Keratinocyte (primary cell): Measurements from ENCODE around the gene CCDC83. TPM values are rescaled to one million over a fixed set of nuclear protein-coding genes. Genes with fewer than 3 reads are reported as not detected.

Source experiments
- DNase-seq: peaks from one replicate; pipeline ENCODE4 v3.0.0-alpha.2; 2011; ENCODE audit warnings: low read depth, missing footprints, low spot score
- FAIRE-seq: peaks from 2 replicates; lab custom pipeline; 2011; peaks lifted over from hg19 to GRCh38; lab: Jason Lieb, UNC
- H2AFZ ChIP-seq: 2 replicates; pipeline ENCODE4 v1.6.0; 2012; ENCODE audit warnings: low read length, control low read depth, inconsistent platforms; ENCODE audit not compliant: control insufficient read depth
- H3K27ac ChIP-seq: 2 replicates; pipeline ENCODE4 v1.5.1; 2011; ENCODE audit warnings: low read length; ENCODE audit not compliant: control insufficient read depth, insufficient read depth
- H3K27me3 ChIP-seq: 3 replicates; pipeline ENCODE4 v1.6.0; 2011; ENCODE audit warnings: low read length; ENCODE audit not compliant: control insufficient read depth, insufficient read depth; ENCODE audit errors: extremely low read depth
- H3K36me3 ChIP-seq, 2 experiments: 2 replicates in 1 of 2; 3 replicates in 1 of 2; pipeline ENCODE4 v1.5.1; 2011; ENCODE audit warnings: low read length in 2 of 2, mild to moderate bottlenecking in 1 of 2; ENCODE audit not compliant: control insufficient read depth in 2 of 2, insufficient read depth in 2 of 2; ENCODE audit errors: extremely low read depth in 1 of 2
- H3K4me1 ChIP-seq: 3 replicates; pipeline ENCODE4 v1.5.1; 2011; ENCODE audit warnings: low read length; ENCODE audit not compliant: control insufficient read depth, insufficient read depth; ENCODE audit errors: extremely low read depth
- H3K4me2 ChIP-seq: 3 replicates; pipeline ENCODE4 v1.6.0; 2011; ENCODE audit warnings: low read depth, low read length; ENCODE audit not compliant: control insufficient read depth, insufficient read depth; ENCODE audit errors: extremely low read depth
- H3K4me3 ChIP-seq, 3 experiments: fragments of 200-600 bp in 1 of 3; sonication (generic) in 1 of 3; 2 replicates in 2 of 3; 3 replicates in 1 of 3; pipeline ENCODE4 v1.5.1; 2011 to 2016; ENCODE audit warnings: low read length in 3 of 3, mild to moderate bottlenecking in 3 of 3, control low read depth in 2 of 3, inconsistent platforms in 1 of 3, low read depth in 1 of 3, mixed read lengths in 1 of 3, mixed run types in 1 of 3, moderate library complexity in 1 of 3; ENCODE audit not compliant: control insufficient read depth in 2 of 3, insufficient read depth in 2 of 3; ENCODE audit errors: extremely low read depth in 1 of 3
- H3K79me2 ChIP-seq: 2 replicates; pipeline ENCODE4 v1.6.0; 2012; ENCODE audit warnings: low read length; ENCODE audit not compliant: control insufficient read depth, insufficient read depth
- H3K9ac ChIP-seq: 3 replicates; pipeline ENCODE4 v1.6.0; 2011; ENCODE audit warnings: low read length; ENCODE audit not compliant: control insufficient read depth, insufficient read depth; ENCODE audit errors: extremely low read depth
- H3K9me1 ChIP-seq: 3 replicates; pipeline ENCODE4 v1.6.0; 2011; ENCODE audit warnings: low read length; ENCODE audit not compliant: control insufficient read depth, insufficient read depth; ENCODE audit errors: extremely low read depth
- H3K9me3 ChIP-seq: 2 replicates; pipeline ENCODE4 v1.5.1; 2012; ENCODE audit warnings: low read depth, low read length; ENCODE audit not compliant: control insufficient read depth
- H4K20me1 ChIP-seq: 3 replicates; pipeline ENCODE4 v1.6.0; 2011; ENCODE audit warnings: low read length; ENCODE audit not compliant: control insufficient read depth, insufficient read depth; ENCODE audit errors: extremely low read depth
- EZH2 ChIP-seq: IDR thresholded peaks from one replicate; pipeline ENCODE4 v1.6.1; 2012; ENCODE audit warnings: inconsistent platforms, mild to moderate bottlenecking, low read length, moderate library complexity
- dilution Hi-C: fragments of 300-500 bp; cut with MboI; formaldehyde crosslinking; loops from one replicate; pipeline ENCODE4 v1.7.0; 2020; ENCODE audit warnings: low sequenced_read_pairs; ENCODE audit not compliant: extremely low pct_ligation_motif_present
- polyA plus RNA-seq, 5 experiments: library from polyadenylated mRNA; depleted of rRNA in 3 of 5; stranded (reverse) in 3 of 5; stranded (forward) in 1 of 5; unstranded in 1 of 5; fragments of >200 nt; gene quantifications; 1 replicate in 1 of 5; 2 replicates in 3 of 5; 3 replicates in 1 of 5; pipeline versions ENCODE4 v1.2.1 to v1.2.3, GENCODE V29; 2011 to 2012; ENCODE audit warnings: missing spikeins in 2 of 5, low read depth in 1 of 5, low replicate concordance in 1 of 5
- TF ChIP-seq, protein P1 (sequence below), 3 experiments: IDR thresholded peaks in 1 of 3; conservative IDR thresholded peaks in 1 of 3; optimal IDR thresholded peaks in 1 of 3; 2 replicates in 2 of 3; 3 replicates in 1 of 3; pipeline versions ENCODE3 to v1.5.1; 2011; ENCODE audit warnings: low read length in 3 of 3, mild to moderate bottlenecking in 3 of 3, moderate library complexity in 2 of 3, control low read depth in 1 of 3, inconsistent platforms in 1 of 3; ENCODE audit not compliant: insufficient read depth in 2 of 3; ENCODE audit errors: extremely low read depth in 1 of 3

Gene CCDC83
- polyA plus RNA-seq, 1 donor (not counting 4 experiments of a cell fraction or from before 2014, with no cell fraction given) = not detected

DNA sequence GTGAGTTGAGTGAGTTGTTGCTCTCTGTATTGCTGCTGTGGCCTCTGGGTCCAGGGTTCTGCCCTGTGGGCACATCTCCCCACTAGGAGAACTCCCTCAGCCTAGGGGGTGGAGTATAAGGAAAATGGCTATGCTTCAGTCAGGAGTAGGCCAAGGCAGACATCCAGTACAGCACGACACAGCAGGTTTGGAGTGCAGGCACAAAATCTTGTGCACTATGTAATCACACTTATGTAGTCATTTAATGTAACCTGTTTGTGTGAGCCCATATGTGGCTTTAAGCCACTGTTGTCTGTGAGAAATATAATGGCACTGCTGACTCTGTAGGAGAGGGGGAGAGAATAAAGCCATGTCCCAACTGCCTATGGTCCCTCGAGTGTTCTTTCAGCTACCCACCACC, 90.1 kb downstream of the CCDC83 start:
- Histone ChIP-seq H3K9ac (no peak overlapping the region), H3K4me2 (no peak overlapping the region), H3K9me3 (no peaks in the 10 kb centered on the region), H3K36me3 (no peaks in the 10 kb centered on the region), H3K79me2 (no peaks in the 10 kb centered on the region), H3K4me3 (no peak overlapping the region), H3K27ac (no peak overlapping the region), H3K4me1 (peaks cover 21% of the 10 kb centered on the region), H4K20me1 (no peaks in the 10 kb centered on the region), H3K27me3 (no peaks in the 10 kb centered on the region), H2AFZ (no peak overlapping the region), H3K9me1 (peaks cover 3% of the 10 kb centered on the region)
- dilution Hi-C loops = no loop called here
- FAIRE-seq (no peak), DNase-seq (no peak)
- no peak for TF ChIP-seq EZH2
- TF ChIP-seq, protein P1, sequence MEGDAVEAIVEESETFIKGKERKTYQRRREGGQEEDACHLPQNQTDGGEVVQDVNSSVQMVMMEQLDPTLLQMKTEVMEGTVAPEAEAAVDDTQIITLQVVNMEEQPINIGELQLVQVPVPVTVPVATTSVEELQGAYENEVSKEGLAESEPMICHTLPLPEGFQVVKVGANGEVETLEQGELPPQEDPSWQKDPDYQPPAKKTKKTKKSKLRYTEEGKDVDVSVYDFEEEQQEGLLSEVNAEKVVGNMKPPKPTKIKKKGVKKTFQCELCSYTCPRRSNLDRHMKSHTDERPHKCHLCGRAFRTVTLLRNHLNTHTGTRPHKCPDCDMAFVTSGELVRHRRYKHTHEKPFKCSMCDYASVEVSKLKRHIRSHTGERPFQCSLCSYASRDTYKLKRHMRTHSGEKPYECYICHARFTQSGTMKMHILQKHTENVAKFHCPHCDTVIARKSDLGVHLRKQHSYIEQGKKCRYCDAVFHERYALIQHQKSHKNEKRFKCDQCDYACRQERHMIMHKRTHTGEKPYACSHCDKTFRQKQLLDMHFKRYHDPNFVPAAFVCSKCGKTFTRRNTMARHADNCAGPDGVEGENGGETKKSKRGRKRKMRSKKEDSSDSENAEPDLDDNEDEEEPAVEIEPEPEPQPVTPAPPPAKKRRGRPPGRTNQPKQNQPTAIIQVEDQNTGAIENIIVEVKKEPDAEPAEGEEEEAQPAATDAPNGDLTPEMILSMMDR (optimal IDR thresholded peaks at IDR 0.05 in 1 of 3, IDR thresholded peaks at IDR 0.05 in 1 of 3, conservative IDR thresholded peaks at IDR 0.05 in 1 of 3; ENCODE audit: extremely low read depth in 1 of 3, insufficient read depth in 2 of 3, low read length in 3 of 3) = no peak

DNA sequence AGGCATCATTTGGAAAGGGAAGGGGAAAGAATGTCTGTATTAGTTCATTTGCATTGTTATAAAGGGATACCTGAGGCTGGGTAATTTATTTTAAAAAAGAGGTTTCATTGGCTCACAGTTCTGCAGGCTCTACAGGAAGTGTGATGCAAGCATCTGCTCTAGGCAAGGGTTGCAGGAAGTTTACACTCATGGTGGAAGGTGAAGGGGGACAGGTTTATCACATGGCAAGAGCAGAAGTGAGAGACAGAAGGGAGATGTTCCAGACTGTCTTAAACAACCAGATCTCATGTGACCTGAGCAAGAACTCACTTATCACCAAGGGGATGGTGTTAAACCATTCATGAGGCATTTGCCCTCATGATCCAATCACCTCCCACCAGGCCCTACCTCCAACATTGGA, 90.6 kb downstream of the CCDC83 start:
- FAIRE-seq = no peak
- peaks cover 3% of the 10 kb centered on the region for H3K9me1 ChIP-seq
- no peak for DNase-seq
- H4K20me1 ChIP-seq = no peaks in the 10 kb centered on the region
- H2AFZ ChIP-seq = no peak overlapping the region
- H3K9me3 ChIP-seq = no peaks in the 10 kb centered on the region
- H3K79me2 ChIP-seq = no peaks in the 10 kb centered on the region
- no peak overlapping the region for H3K27ac ChIP-seq
- H3K36me3 ChIP-seq = no peaks in the 10 kb centered on the region
- TF ChIP-seq, protein P1 (optimal IDR thresholded peaks at IDR 0.05 in 1 of 3, IDR thresholded peaks at IDR 0.05 in 1 of 3, conservative IDR thresholded peaks at IDR 0.05 in 1 of 3; ENCODE audit: extremely low read depth in 1 of 3, insufficient read depth in 2 of 3, low read length in 3 of 3) = no peak
- no peak for TF ChIP-seq EZH2
- H3K4me2 ChIP-seq = no peak overlapping the region
- dilution Hi-C loops = no loop called here
- peaks cover 21% of the 10 kb centered on the region for H3K4me1 ChIP-seq
- no peak overlapping the region for H3K4me3 ChIP-seq
- H3K27me3 ChIP-seq = no peaks in the 10 kb centered on the region
- H3K9ac ChIP-seq = no peak overlapping the region
